H1 (cell line): ENCODE measurements around the gene ZNF619. TPM values are rescaled to one million over a fixed set of nuclear protein-coding genes. Genes with fewer than 3 reads are reported as not detected.

Experiments used
- CBX5 ChIP-seq: fragments of 300-800, 300-1000 bp; sonication (generic); IDR thresholded peaks from 2 replicates; pipeline ENCODE4 v1.7.1; 2016; ENCODE audit warnings: antibody characterized with exemption, low read length, low read depth
- CHD7 ChIP-seq: fragments of 300-600 bp; sonication (generic); IDR thresholded peaks from 2 replicates; pipeline ENCODE4 v1.7.1; 2012; ENCODE audit warnings: low read length, moderate library complexity, mild to moderate bottlenecking, inconsistent platforms; ENCODE audit not compliant: insufficient replicate concordance
- EGR1 ChIP-seq: IDR thresholded peaks from 2 replicates; pipeline ENCODE4 v1.6.1; 2011; ENCODE audit warnings: low read depth, low read length, borderline replicate concordance
- EP300 ChIP-seq, 2 experiments: IDR thresholded peaks; 1 replicate in 1 of 2; 2 replicates in 1 of 2; pipeline ENCODE4 v1.6.1; 2011 to 2012; ENCODE audit warnings: low read depth in 2 of 2, low read length in 2 of 2, mild to moderate bottlenecking in 2 of 2, borderline replicate concordance in 1 of 2, inconsistent platforms in 1 of 2, moderate library complexity in 1 of 2
- GTF2F1 ChIP-seq: IDR thresholded peaks from 2 replicates; pipeline ENCODE4 v1.6.1; 2012; ENCODE audit warnings: low read depth, low read length, improper control_type of control experiment, borderline replicate concordance
- JUN ChIP-seq: IDR thresholded peaks from 2 replicates; pipeline ENCODE4 v1.6.1; 2011; ENCODE audit warnings: low read depth, mild to moderate bottlenecking, improper control_type of control experiment, low read length
- RNF2 ChIP-seq: fragments of 200-900, 300-1000 bp; sonication (generic); IDR thresholded peaks from 2 replicates; pipeline ENCODE4 v1.7.1; 2016; ENCODE audit warnings: borderline replicate concordance, low read depth, mild to moderate bottlenecking, antibody characterized with exemption, low read length; ENCODE audit not compliant: poor library complexity, severe bottlenecking; ENCODE audit errors: missing control alignments
- RXRA ChIP-seq: IDR thresholded peaks from 2 replicates; pipeline ENCODE4 v1.6.1; 2011; ENCODE audit warnings: low read depth, mild to moderate bottlenecking, low read length, moderate library complexity; ENCODE audit not compliant: insufficient read depth
- SP2 ChIP-seq: IDR thresholded peaks from 2 replicates; pipeline ENCODE4 v1.6.1; 2012; ENCODE audit warnings: mild to moderate bottlenecking, low read length, inconsistent platforms
- SRF ChIP-seq: IDR thresholded peaks from 2 replicates; pipeline ENCODE4 v1.6.1; 2011; ENCODE audit warnings: mild to moderate bottlenecking, low read depth, low read length, moderate library complexity
- TEAD4 ChIP-seq: IDR thresholded peaks from 2 replicates; pipeline ENCODE4 v1.6.1; 2012; ENCODE audit warnings: low read depth, low read length, inconsistent platforms, mixed read lengths
- ZNF274 ChIP-seq: IDR thresholded peaks from 2 replicates; pipeline ENCODE4 v1.7.0; 2012; ENCODE audit warnings: low read length, borderline replicate concordance; ENCODE audit errors: extremely low read depth
- polyA plus RNA-seq, 7 experiments: library from polyadenylated mRNA; depleted of rRNA in 3 of 7; stranded (reverse) in 5 of 7; unstranded in 2 of 7; fragments of >200 nt in 5 of 7; fragments of 200-250 nt in 2 of 7; gene quantifications; 1 replicate in 5 of 7; 2 replicates in 1 of 7; 4 replicates in 1 of 7; pipeline versions ENCODE4 v1.2.1 to v1.2.3, GENCODE V29; 2011 to 2013; ENCODE audit warnings: missing spikeins in 2 of 7, mixed read lengths in 2 of 7
- total RNA-seq: library from RNA; stranded (reverse); fragmentation: NEBNext Ultra II Directional; extraction: Animal tissue kit (Norgen Biotek cat#: 25700); gene quantifications from 2 replicates; pipeline ENCODE4 v1.2.1, GENCODE V29; 2021

The ZNF619 gene
- total and polyA plus RNA-seq, 2 of the 8 experiments (the other 6 are each of a cell fraction or from before 2014, with no cell fraction given): 2.3 to 8.2 TPM

GRCh38 chr3:40523781-40524180 is 46.9 kb downstream of the ZNF619 start (continued):
- no peak for TF ChIP-seq CHD7
- no peak for TF ChIP-seq TEAD4
- no peak for TF ChIP-seq SRF
- TF ChIP-seq ZNF274: no peak
- no peak for TF ChIP-seq CBX5
- no peak for TF ChIP-seq GTF2F1
- no peak for TF ChIP-seq RNF2
- TF ChIP-seq SP2: no peak
- no peak for TF ChIP-seq EP300 (IDR thresholded peaks at IDR 0.05; ENCODE audit: borderline replicate concordance in 1 of 2, low read depth in 2 of 2, low read length in 2 of 2)
- TF ChIP-seq RXRA: no peak
- TF ChIP-seq EGR1: no peak
- no peak for TF ChIP-seq JUN
- TF ChIP-seq, all 59 proteins: peak for 0
